HG03066 (cell line): Measurements from ENCODE around the gene LSM12.

Experiments used
- ATAC-seq: cut with Tn5 transposase; IDR thresholded peaks from one replicate; pipeline ENCODE4 v1.9.1; 2021; ENCODE audit warnings: low read depth; ENCODE audit not compliant: unreplicated experiment

LSM12 gene

GRCh38 chr17:44095647-44096496 lies 29.4 kb upstream of the LSM12 start:
- ATAC-seq = no peak

- no peak for ATAC-seq
Measured at GRCh38 chr17:44095388-44095646, 28.8 kb upstream of the LSM12 start.

GRCh38 chr17:44094701-44095387 lies 28.4 kb upstream of the LSM12 start:
- ATAC-seq = no peak

- ATAC-seq = no peak
Measured at GRCh38 chr17:44093231-44093900, 26.9 kb upstream of the LSM12 start.

GRCh38 chr17:44092051-44092450 lies 25.6 kb upstream of the LSM12 start:
- ATAC-seq = no peak

GRCh38 chr17:44091200-44091997 lies 24.9 kb upstream of the LSM12 start:
- no peak for ATAC-seq

GRCh38 chr17:44088254-44088653 lies 21.8 kb upstream of the LSM12 start:
- ATAC-seq = no peak

GRCh38 chr17:44087319-44087718 lies 20.8 kb upstream of the LSM12 start:
- no peak for ATAC-seq

GRCh38 chr17:44086364-44087311 lies 20.2 kb upstream of the LSM12 start:
- no peak for ATAC-seq

GRCh38 chr17:44085908-44086307 lies 19.4 kb upstream of the LSM12 start:
- ATAC-seq = no peak

GRCh38 chr17:44084921-44085320 lies 18.4 kb upstream of the LSM12 start:
- no peak for ATAC-seq

GRCh38 chr17:44084131-44084538 lies 17.7 kb upstream of the LSM12 start:
- no peak for ATAC-seq

- no peak for ATAC-seq
Measured at GRCh38 chr17:44083250-44083849, 16.9 kb upstream of the LSM12 start.

GRCh38 chr17:44082256-44082927 lies 15.9 kb upstream of the LSM12 start:
- ATAC-seq = no peak

- ATAC-seq = no peak
Measured at GRCh38 chr17:44081681-44082080, 15.2 kb upstream of the LSM12 start.

- no peak for ATAC-seq
Measured at GRCh38 chr17:44079877-44080821, 13.7 kb upstream of the LSM12 start.

GRCh38 chr17:44078412-44078811 lies 11.9 kb upstream of the LSM12 start:
- no peak for ATAC-seq

- ATAC-seq = no peak
Measured at GRCh38 chr17:44077595-44077909, 11.1 kb upstream of the LSM12 start.
